ENCODE measurements around the gene AMH.

AMH gene

GRCh38 chr19:2251106-2252054, 2.3 kb downstream of the AMH start:
- no peak for DNase-seq

- no peak for DNase-seq
Observed at GRCh38 chr19:2252055-2252796, 3.1 kb downstream of the AMH start.

GRCh38 chr19:2252797-2253105, 3.6 kb downstream of the AMH start:
- no peak for DNase-seq

- DNase-seq: peak; percentile 70
Observed at GRCh38 chr19:2253106-2254063, 4.3 kb downstream of the AMH start.

GRCh38 chr19:2254064-2254872, 5.1 kb downstream of the AMH start:
- no peak for DNase-seq

- no peak for DNase-seq
Observed at GRCh38 chr19:2255112-2255845, 6.2 kb downstream of the AMH start.

GRCh38 chr19:2255982-2256685, 7.0 kb downstream of the AMH start, which contains the start of gene JSRP1:
JSRP1 (minus strand) TSS chr19:2256417; CDS start chr19:2255314, 1,103 bp downstream.
- DNase-seq: no peak

- no peak for DNase-seq
Observed at GRCh38 chr19:2259336-2259735, 10.2 kb downstream of the AMH start.

- DNase-seq: no peak
Observed at GRCh38 chr19:2260341-2260805, 11.2 kb downstream of the AMH start.

- peak; percentile 57 for DNase-seq
Observed at GRCh38 chr19:2261438-2262172, 12.5 kb downstream of the AMH start.

- no peak for DNase-seq
Observed at GRCh38 chr19:2266183-2266993, 17.3 kb downstream of the AMH start.

- DNase-seq: no peak
Observed at GRCh38 chr19:2268480-2268830, 19.3 kb downstream of the AMH start.

- no peak for DNase-seq
Observed at GRCh38 chr19:2268861-2269243, 19.7 kb downstream of the AMH start.

- DNase-seq: peak; percentile 100
Observed at GRCh38 chr19:2269244-2270156, 20.4 kb downstream of the AMH start.

GRCh38 chr19:2270157-2270422, 21.0 kb downstream of the AMH start:
- peak; percentile 40 for DNase-seq

GRCh38 chr19:2270423-2271233, 21.5 kb downstream of the AMH start:
- peak; percentile 62 for DNase-seq

Data from activated gamma-delta T cell treated with Interleukin-2 at 50 U/mL for 16 hours (primary cell).